OCI-LY3 (cell line): ENCODE measurements around the gene ZMIZ1.

ENCODE experiments used
- H2AFZ ChIP-seq: fragments of 200-600, 300-600 bp; shearing (Covaris generic); 2 replicates; pipeline ENCODE4 v1.6.0; 2014; ENCODE audit warnings: antibody characterized with exemption, low read depth, low read length
- H3K27ac ChIP-seq: fragments of 200-600, 300-600 bp; sonication (generic); 2 replicates; pipeline ENCODE4 v1.5.1; 2014; ENCODE audit warnings: mild to moderate bottlenecking, low read length, moderate library complexity, mixed read lengths
- H3K27me3 ChIP-seq: fragments of 200-600, 300-600 bp; sonication (generic); 2 replicates; pipeline ENCODE4 v1.6.1; 2014; ENCODE audit warnings: low read depth, low read length, mixed read lengths
- H3K36me3 ChIP-seq: fragments of 200-600, 300-600 bp; sonication (generic); replicated peaks from 2 replicates; pipeline ENCODE3; 2014; ENCODE audit warnings: low read depth, low read length, mixed read lengths
- H3K4me1 ChIP-seq: fragments of 300-600, 200-600 bp; sonication (generic); 2 replicates; pipeline ENCODE4 v1.6.1; 2014; ENCODE audit warnings: low read length, mixed read lengths
- H3K4me2 ChIP-seq: fragments of 200-600, 300-600 bp; sonication (generic); 2 replicates; pipeline ENCODE4 v1.6.1; 2014; ENCODE audit warnings: low read length, mixed read lengths
- H3K4me3 ChIP-seq: fragments of 300-600, 200-600 bp; sonication (generic); 2 replicates; pipeline ENCODE4 v1.5.1; 2014; ENCODE audit warnings: antibody characterized with exemption, mild to moderate bottlenecking, low read length, moderate library complexity
- H3K79me2 ChIP-seq: fragments of 300-600, 200-600 bp; shearing (Covaris generic); 2 replicates; pipeline ENCODE4 v1.6.1; 2014; ENCODE audit warnings: mild to moderate bottlenecking, low read length, mixed read lengths
- H3K9ac ChIP-seq: fragments of 300-600, 200-600 bp; shearing (Covaris generic); 2 replicates; pipeline ENCODE4 v1.6.0; 2014; ENCODE audit warnings: mild to moderate bottlenecking, low read length, moderate library complexity
- H3K9me3 ChIP-seq: fragments of 200-600, 300-600 bp; shearing (Covaris generic); 2 replicates; pipeline ENCODE4 v1.6.1; 2014; ENCODE audit warnings: low read length, mixed read lengths; ENCODE audit not compliant: insufficient read depth
- H4K20me1 ChIP-seq: fragments of 200-600, 300-600 bp; sonication (generic); 2 replicates; pipeline ENCODE4 v1.6.1; 2016; ENCODE audit warnings: low read length, mixed read lengths; ENCODE audit not compliant: insufficient read depth
- EZH2phosphoT487 ChIP-seq: fragments of 200-600 bp; shearing (Covaris generic); IDR thresholded peaks from 2 replicates; pipeline ENCODE4 v1.6.1; 2018; ENCODE audit warnings: antibody characterized with exemption, mixed run types, low read depth
- TF ChIP-seq, protein P1 (sequence below): fragments of 200-600, 300-600 bp; sonication (generic); IDR thresholded peaks from 2 replicates; pipeline ENCODE4 v1.5.1; 2014; ENCODE audit warnings: antibody characterized with exemption, low read length, low read depth

The ZMIZ1 gene

DNA sequence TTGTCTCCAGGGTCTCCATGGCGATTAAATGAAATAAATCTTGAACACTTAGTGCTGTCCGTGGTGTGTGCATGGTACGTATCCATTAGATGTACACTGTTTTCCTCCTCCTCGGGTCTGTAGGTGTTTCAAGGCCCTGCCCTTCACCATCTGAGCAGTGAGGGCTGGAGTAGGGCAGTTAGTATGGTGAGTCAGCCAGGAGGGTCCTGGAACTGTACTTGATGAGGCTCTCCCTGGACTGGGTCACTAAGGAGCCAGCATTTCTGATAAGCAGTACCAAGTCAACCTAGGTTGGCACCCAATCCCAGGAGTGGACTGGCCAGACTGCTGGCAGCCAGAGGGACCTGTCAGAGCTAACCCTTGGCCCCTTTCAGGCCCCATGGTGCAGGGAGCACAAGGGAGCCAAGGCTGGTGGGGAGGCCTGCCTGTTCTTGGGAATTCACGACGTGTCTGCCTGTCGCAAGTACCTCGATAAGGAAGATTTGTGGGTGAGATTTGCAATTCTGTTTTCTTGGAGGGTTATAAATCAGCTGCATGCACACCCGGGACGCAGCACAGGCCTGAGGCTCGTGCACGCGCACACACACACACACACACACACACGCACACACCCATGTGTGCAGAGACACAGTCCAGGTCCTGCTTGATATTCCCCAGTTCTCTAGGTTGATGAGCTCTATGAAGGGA is 114.2 kb downstream of the ZMIZ1 start:
- Histone ChIP-seq H3K9ac (no peak overlapping the region), H2AFZ (no peak overlapping the region), H4K20me1 (no peaks in the 10 kb centered on the region), H3K4me3 (no peak overlapping the region), H3K79me2 (no peaks in the 10 kb centered on the region), H3K27ac (no peak overlapping the region), H3K9me3 (no peaks in the 10 kb centered on the region), H3K4me1 (peaks cover 8% of the 10 kb centered on the region), H3K27me3 (0 out of 2 replicates have a peak, but pooled peaks cover 5% of the 10 kb centered on the region), H3K36me3 (no peaks in the 10 kb centered on the region), H3K4me2 (no peak overlapping the region)
- no peak for TF ChIP-seq EZH2phosphoT487
- TF ChIP-seq, protein P1, sequence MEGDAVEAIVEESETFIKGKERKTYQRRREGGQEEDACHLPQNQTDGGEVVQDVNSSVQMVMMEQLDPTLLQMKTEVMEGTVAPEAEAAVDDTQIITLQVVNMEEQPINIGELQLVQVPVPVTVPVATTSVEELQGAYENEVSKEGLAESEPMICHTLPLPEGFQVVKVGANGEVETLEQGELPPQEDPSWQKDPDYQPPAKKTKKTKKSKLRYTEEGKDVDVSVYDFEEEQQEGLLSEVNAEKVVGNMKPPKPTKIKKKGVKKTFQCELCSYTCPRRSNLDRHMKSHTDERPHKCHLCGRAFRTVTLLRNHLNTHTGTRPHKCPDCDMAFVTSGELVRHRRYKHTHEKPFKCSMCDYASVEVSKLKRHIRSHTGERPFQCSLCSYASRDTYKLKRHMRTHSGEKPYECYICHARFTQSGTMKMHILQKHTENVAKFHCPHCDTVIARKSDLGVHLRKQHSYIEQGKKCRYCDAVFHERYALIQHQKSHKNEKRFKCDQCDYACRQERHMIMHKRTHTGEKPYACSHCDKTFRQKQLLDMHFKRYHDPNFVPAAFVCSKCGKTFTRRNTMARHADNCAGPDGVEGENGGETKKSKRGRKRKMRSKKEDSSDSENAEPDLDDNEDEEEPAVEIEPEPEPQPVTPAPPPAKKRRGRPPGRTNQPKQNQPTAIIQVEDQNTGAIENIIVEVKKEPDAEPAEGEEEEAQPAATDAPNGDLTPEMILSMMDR, result no peak

DNA sequence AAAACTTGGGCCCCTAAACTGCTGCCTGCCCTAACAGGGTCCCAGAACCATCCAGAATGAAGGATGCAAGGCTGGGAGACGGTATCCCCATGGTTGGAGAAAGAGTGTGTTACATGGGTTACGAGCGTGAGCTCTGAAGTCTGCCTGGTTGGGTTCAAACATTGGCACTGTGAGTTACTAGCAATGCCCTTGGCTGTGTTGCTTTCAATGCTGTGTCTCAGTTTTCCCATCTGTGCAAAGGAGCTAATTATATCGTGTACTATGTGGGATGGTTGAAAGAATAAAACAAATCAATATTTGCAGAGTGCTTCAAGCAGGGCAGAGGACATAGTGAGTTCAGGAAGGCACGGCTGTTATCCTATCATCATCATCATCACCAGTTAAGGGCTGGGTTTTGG is 114.7 kb downstream of the ZMIZ1 start:
- Histone ChIP-seq H2AFZ (no peak overlapping the region), H3K27ac (no peak overlapping the region), H3K4me1 (peaks cover 8% of the 10 kb centered on the region), H4K20me1 (no peaks in the 10 kb centered on the region), H3K36me3 (no peaks in the 10 kb centered on the region), H3K27me3 (0 out of 2 replicates have a peak, but pooled peaks cover 5% of the 10 kb centered on the region), H3K9ac (no peak overlapping the region), H3K4me2 (no peak overlapping the region), H3K4me3 (no peak overlapping the region), H3K79me2 (no peaks in the 10 kb centered on the region), H3K9me3 (no peaks in the 10 kb centered on the region)
- TF ChIP-seq EZH2phosphoT487, result no peak
- TF ChIP-seq, protein P1, result no peak

DNA sequence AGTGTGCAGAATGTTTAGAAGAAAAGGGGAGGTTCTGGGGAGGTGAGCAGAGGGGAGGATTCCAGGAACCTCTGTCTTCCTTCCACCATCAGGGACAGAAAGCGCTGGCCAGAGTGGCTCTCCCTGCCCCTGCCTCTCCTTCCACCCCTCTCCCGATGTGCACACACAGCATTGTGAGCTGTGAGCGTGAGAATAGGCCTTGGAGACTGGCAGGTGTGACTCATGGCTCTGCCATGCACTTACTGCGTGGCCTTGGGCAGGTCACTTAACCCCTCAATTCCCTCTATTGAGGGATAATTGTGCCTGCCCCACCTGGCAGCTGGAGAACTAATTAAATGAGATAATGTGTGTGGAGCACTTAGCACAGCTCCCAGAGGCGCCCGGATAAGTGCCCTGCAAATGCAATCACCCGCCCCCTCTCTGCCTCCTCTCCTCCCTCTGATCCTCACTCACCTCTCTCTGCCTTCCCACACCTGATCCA is 115.4 kb downstream of the ZMIZ1 start:
- Histone ChIP-seq H3K9ac (no peak overlapping the region), H3K79me2 (no peaks in the 10 kb centered on the region), H3K4me1 (peaks cover 8% of the 10 kb centered on the region), H3K4me2 (no peak overlapping the region), H3K9me3 (no peaks in the 10 kb centered on the region), H3K36me3 (no peaks in the 10 kb centered on the region), H3K27ac (no peak overlapping the region), H2AFZ (no peak overlapping the region), H3K27me3 (0 out of 2 replicates have a peak, but pooled peaks cover 5% of the 10 kb centered on the region), H4K20me1 (no peaks in the 10 kb centered on the region), H3K4me3 (no peak overlapping the region)
- TF ChIP-seq EZH2phosphoT487, result no peak
- TF ChIP-seq, protein P1, result no peak

DNA sequence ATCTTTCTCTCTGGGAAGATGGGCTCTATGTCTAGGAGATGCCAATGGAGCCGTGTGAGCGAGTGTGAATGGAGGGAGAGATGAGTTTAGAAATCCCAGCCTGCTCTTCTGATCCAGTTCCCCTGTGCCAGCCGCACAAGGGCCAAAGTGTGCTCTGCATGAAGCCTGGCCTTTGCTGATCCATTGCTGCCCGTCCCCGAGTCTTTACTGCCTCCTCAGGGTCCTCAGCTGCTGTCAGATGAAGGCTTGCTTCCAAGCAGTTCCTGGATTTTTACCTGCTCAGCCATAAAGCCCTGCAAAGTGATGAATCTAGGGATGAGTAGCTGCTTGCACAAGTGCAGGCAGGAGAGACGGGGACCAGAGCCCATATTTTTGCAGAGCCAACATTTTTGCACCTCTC is 115.9 kb downstream of the ZMIZ1 start:
- Histone ChIP-seq H3K4me1 (peaks cover 8% of the 10 kb centered on the region), H2AFZ (no peak overlapping the region), H3K79me2 (no peaks in the 10 kb centered on the region), H3K4me2 (no peak overlapping the region), H3K9ac (no peak overlapping the region), H3K4me3 (no peak overlapping the region), H3K27ac (no peak overlapping the region), H3K9me3 (no peaks in the 10 kb centered on the region), H3K36me3 (no peaks in the 10 kb centered on the region), H4K20me1 (no peaks in the 10 kb centered on the region), H3K27me3 (0 out of 2 replicates have a peak, but pooled peaks cover 5% of the 10 kb centered on the region)
- TF ChIP-seq, protein P1, result no peak
- no peak for TF ChIP-seq EZH2phosphoT487
